PC-3 (cell line): ENCODE data around the gene ZYG11A. TPM values are rescaled to one million over a fixed set of nuclear protein-coding genes. Genes with fewer than 3 reads are reported as not detected.
"Not testable (repeated sequence)": the region's sequence is repeated elsewhere in the genome, so short reads cannot be mapped to it uniquely, and the experiment has no call there.

ENCODE experiments used
- ATAC-seq: fragments of 200-7000 bp; cut with Tn5 transposase; 2 replicates; pipeline ENCODE4 v1.9.1; 2020; ENCODE audit warnings: mild to moderate bottlenecking, moderate library complexity
- BruUV-seq: library from RNA; stranded (reverse); fragments of 400-500 nt; replicated peaks from 2 replicates; lab custom pipeline; 2021; lab: Mats Ljungman, UMichigan
- CTCF ChIA-PET: fragments of 300-600 bp; sonication (Branson Sonifier 250); formaldehyde crosslinking; loops from one replicate; lab custom pipeline; 2022; ENCODE audit warnings: antibody characterized with exemption; lab: Charles Lee
- POLR2A ChIA-PET: fragments of 300-600 bp; sonication (Branson Sonifier 250); formaldehyde crosslinking; loops from one replicate; lab custom pipeline; 2022; ENCODE audit warnings: antibody characterized with exemption; ENCODE audit not compliant: unreplicated experiment; lab: Charles Lee
- DNase-seq: peaks from one replicate; pipeline ENCODE4 v3.0.0-alpha.2; 2015
- H2AFZ ChIP-seq: fragments of 300-600 bp; sonication (generic); 2 replicates; pipeline ENCODE4 v1.6.0; 2016; ENCODE audit warnings: antibody characterized with exemption, low read length
- H3F3A ChIP-seq: fragments of 300-600 bp; sonication (generic); one replicate; pipeline ENCODE4 v1.6.0; 2017; ENCODE audit warnings: antibody characterized with exemption, low read length, control low read depth, mild to moderate bottlenecking; ENCODE audit not compliant: unreplicated experiment
- H3K27ac ChIP-seq: fragments of 300-600 bp; sonication (generic); 2 replicates; pipeline ENCODE4 v1.5.1; 2016; ENCODE audit warnings: mild to moderate bottlenecking, low read length
- H3K27me3 ChIP-seq: fragments of 300-600 bp; sonication (generic); 2 replicates; pipeline ENCODE4 v1.6.1; 2016; ENCODE audit warnings: low read length, mixed read lengths
- H3K36me3 ChIP-seq: fragments of 300-600 bp; sonication (generic); 2 replicates; pipeline ENCODE4 v1.6.1; 2016; ENCODE audit warnings: low read depth, mixed run types, low read length, mixed read lengths
- H3K4me1 ChIP-seq: fragments of 300-600 bp; sonication (generic); 2 replicates; pipeline ENCODE4 v1.5.1; 2016; ENCODE audit warnings: low read length; ENCODE audit not compliant: insufficient read depth
- H3K4me2 ChIP-seq: fragments of 300-600 bp; sonication (generic); 2 replicates; pipeline ENCODE4 v1.6.0; 2016; ENCODE audit warnings: low read length
- H3K4me3 ChIP-seq: fragments of 300-600 bp; sonication (generic); 2 replicates; pipeline ENCODE4 v1.5.1; 2016; ENCODE audit warnings: mild to moderate bottlenecking, low read length, mixed read lengths
- H3K79me2 ChIP-seq: fragments of 300-600 bp; sonication (generic); 2 replicates; pipeline ENCODE4 v1.6.1; 2017; ENCODE audit warnings: low read length, mixed read lengths
- H3K9ac ChIP-seq: fragments of 300-600 bp; sonication (generic); 2 replicates; pipeline ENCODE4 v1.6.0; 2016; ENCODE audit warnings: mild to moderate bottlenecking, low read length
- H3K9me2 ChIP-seq: fragments of 300-600 bp; sonication (generic); replicated peaks from 2 replicates; pipeline ENCODE4 v1.6.1; 2016; ENCODE audit warnings: mixed run types, low read length, mixed read lengths
- H3K9me3 ChIP-seq: fragments of 300-600 bp; sonication (generic); 2 replicates; pipeline ENCODE4 v1.6.1; 2016; ENCODE audit warnings: low read length, mixed read lengths
- H4K20me1 ChIP-seq: fragments of 300-600 bp; sonication (generic); 2 replicates; pipeline ENCODE4 v1.6.1; 2016; ENCODE audit warnings: low read length, mixed read lengths
- EZH2 ChIP-seq: fragments of 300-600 bp; sonication (generic); IDR thresholded peaks from one replicate; pipeline ENCODE4 v1.6.1; 2017; ENCODE audit warnings: antibody characterized with exemption, mild to moderate bottlenecking, low read length; ENCODE audit not compliant: unreplicated experiment
- EZH2phosphoT487 ChIP-seq: fragments of 300-600 bp; sonication (generic); IDR thresholded peaks from 2 replicates; pipeline ENCODE4 v1.6.1; 2018; ENCODE audit warnings: mild to moderate bottlenecking, antibody characterized with exemption, low read length, borderline replicate concordance
- intact Hi-C: fragments of 100-400 bp; cut with micrococcal nuclease; formaldehyde crosslinking; loops from 2 replicates; pipeline ENCODE4 v1.9.0; 2023
- total RNA-seq: library from RNA; depleted of rRNA; stranded (reverse); fragments of >200 nt; gene quantifications from 2 replicates; pipeline ENCODE4 v1.2.3, GENCODE V29; 2014
- TF ChIP-seq, protein P1 (sequence below): fragments of 300-600 bp; sonication (generic); conservative IDR thresholded peaks from 2 replicates; pipeline ENCODE4 v1.5.1; 2017; ENCODE audit warnings: antibody characterized with exemption, low read depth, mild to moderate bottlenecking, low read length

ZYG11A gene
- total RNA-seq, 1 experiment from 2014 or later = 0.47 TPM

DNA sequence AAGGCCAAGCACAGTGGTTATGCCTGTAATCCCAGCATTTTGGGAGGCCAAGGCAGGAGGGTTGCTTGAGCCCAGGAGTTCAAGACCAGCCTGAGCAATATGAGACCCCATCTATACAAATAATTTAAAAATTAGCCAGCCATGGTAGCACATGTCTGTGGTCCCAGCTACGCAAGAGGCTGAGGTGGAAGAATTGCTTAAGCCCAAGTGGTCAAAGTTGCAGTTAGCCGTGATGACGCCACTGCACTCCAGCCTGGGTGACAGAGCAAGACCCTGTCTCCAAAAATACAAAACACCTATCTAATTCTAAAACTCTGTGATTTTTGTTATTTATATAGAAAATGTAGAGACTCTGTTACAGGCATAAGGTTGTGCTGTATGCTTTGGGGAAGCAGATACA, 44.2 kb upstream of the ZYG11A start:
- no peaks in the 10 kb centered on the region for H3F3A ChIP-seq
- ChIA-PET POLR2A (no interaction called here), CTCF (no interaction called here)

DNA sequence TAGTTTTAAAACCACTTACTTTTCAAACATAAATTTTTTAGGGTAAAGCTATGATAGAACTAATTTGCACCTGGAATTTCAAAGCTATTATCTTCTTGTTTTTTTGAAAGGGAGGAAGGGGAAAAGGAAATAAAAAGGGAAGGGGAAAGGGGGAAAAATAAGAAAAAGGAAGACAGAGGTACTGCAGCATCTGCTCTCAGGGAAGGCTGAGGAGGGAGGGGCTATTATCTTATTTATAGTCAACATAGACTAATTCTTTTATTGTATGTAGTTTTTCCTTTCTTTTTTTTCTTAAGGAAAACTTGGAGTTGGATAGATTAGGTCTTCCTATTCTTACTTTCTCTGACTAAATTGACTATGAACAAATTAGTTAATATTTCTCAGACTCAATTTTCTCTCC, 41.5 kb upstream of the ZYG11A start:
- H3F3A ChIP-seq = no peaks in the 10 kb centered on the region
- ChIA-PET CTCF (no interaction called here), POLR2A (no interaction called here)
- ATAC-seq (no peak), DNase-seq (no peak)
- no peaks in the 10 kb centered on the region for H3K4me1 ChIP-seq
- H3K9me2 ChIP-seq = no peaks in the 10 kb centered on the region
- H3K27ac ChIP-seq = no peak overlapping the region
- intact Hi-C loops = no loop called here
- H3K27me3 ChIP-seq = no peaks in the 10 kb centered on the region
- no peaks in the 10 kb centered on the region for H3K9me3 ChIP-seq
- no TSS peak for BruUV-seq
- peaks cover 6% of the 10 kb centered on the region for H3K36me3 ChIP-seq
- no peaks in the 10 kb centered on the region for H4K20me1 ChIP-seq
- no peak overlapping the region for H3K9ac ChIP-seq
- no peak overlapping the region for H2AFZ ChIP-seq
- no peak overlapping the region for H3K4me2 ChIP-seq
- no peak for TF ChIP-seq EZH2phosphoT487
- TF ChIP-seq, protein P1, sequence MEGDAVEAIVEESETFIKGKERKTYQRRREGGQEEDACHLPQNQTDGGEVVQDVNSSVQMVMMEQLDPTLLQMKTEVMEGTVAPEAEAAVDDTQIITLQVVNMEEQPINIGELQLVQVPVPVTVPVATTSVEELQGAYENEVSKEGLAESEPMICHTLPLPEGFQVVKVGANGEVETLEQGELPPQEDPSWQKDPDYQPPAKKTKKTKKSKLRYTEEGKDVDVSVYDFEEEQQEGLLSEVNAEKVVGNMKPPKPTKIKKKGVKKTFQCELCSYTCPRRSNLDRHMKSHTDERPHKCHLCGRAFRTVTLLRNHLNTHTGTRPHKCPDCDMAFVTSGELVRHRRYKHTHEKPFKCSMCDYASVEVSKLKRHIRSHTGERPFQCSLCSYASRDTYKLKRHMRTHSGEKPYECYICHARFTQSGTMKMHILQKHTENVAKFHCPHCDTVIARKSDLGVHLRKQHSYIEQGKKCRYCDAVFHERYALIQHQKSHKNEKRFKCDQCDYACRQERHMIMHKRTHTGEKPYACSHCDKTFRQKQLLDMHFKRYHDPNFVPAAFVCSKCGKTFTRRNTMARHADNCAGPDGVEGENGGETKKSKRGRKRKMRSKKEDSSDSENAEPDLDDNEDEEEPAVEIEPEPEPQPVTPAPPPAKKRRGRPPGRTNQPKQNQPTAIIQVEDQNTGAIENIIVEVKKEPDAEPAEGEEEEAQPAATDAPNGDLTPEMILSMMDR = no peak
- TF ChIP-seq EZH2 = no peak
- H3K4me3 ChIP-seq = no peak overlapping the region
- no peaks in the 10 kb centered on the region for H3K79me2 ChIP-seq

More for the DNA sequence above, 44.2 kb upstream of the ZYG11A start:
- DNase-seq (no peak), ATAC-seq (no peak)
- H3K4me1 ChIP-seq = no peaks in the 10 kb centered on the region
- H2AFZ ChIP-seq = no peak overlapping the region
- no peak overlapping the region for H3K4me2 ChIP-seq
- no peaks in the 10 kb centered on the region for H4K20me1 ChIP-seq
- H3K4me3 ChIP-seq = no peak overlapping the region
- intact Hi-C loops = no loop called here
- H3K9me2 ChIP-seq = no peaks in the 10 kb centered on the region
- H3K9me3 ChIP-seq = no peaks in the 10 kb centered on the region
- BruUV-seq = no TSS peak
- H3K36me3 ChIP-seq = peaks cover 7% of the 10 kb centered on the region
- H3K79me2 ChIP-seq = no peaks in the 10 kb centered on the region
- no peak overlapping the region for H3K9ac ChIP-seq
- TF ChIP-seq EZH2phosphoT487 (no peak), EZH2 (no peak)
- TF ChIP-seq, protein P1 = no peak
- no peaks in the 10 kb centered on the region for H3K27me3 ChIP-seq
- no peak overlapping the region for H3K27ac ChIP-seq

DNA sequence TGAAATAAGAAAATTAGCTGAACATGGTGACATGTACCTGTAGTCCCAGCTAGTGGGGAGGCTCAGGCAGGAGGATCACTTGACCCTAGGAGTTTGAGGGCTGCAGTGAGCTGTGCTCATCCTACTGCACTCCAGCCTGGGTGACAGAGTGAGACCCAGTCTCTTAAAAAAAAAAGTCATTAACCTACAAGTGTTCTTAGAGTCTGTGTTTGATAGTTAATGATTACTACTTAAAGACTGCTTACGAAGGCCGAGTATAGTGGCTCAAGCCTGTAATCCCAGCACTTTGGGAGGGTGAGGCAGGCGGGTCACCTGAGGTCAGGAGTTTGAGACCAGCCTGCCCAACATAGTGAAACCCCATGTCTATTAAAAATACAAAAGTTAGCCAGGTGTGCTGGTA, 38.5 kb upstream of the ZYG11A start:
- BruUV-seq, H3K36me3 ChIP-seq, H3K4me1 ChIP-seq, CTCF ChIA-PET, H3K4me3 ChIP-seq, H3K27me3 ChIP-seq, POLR2A ChIA-PET, H3K9me2 ChIP-seq, H3K4me2 ChIP-seq, H3K27ac ChIP-seq, H3K9ac ChIP-seq, ATAC-seq, H3K9me3 ChIP-seq, H2AFZ ChIP-seq, H4K20me1 ChIP-seq, intact Hi-C loops, H3F3A ChIP-seq, H3K79me2 ChIP-seq, DNase-seq: not testable (repeated sequence)
